Retinal pigment epithelial cell (primary cell): Measurements from ENCODE around the gene FTL.

Experiments used
- DNase-seq: peaks from one replicate; pipeline ENCODE4 v3.0.0-alpha.2; 2010; ENCODE audit warnings: low read depth
- H3K4me3 ChIP-seq: 2 replicates; pipeline ENCODE4 v1.5.1; 2011; ENCODE audit warnings: mild to moderate bottlenecking, low read length, control low read depth, moderate library complexity
- TF ChIP-seq, protein P1 (sequence below): conservative IDR thresholded peaks from 2 replicates; pipeline ENCODE4 v1.5.1; 2011; ENCODE audit warnings: low read depth, low read length, control low read depth, inconsistent platforms

FTL gene

DNA sequence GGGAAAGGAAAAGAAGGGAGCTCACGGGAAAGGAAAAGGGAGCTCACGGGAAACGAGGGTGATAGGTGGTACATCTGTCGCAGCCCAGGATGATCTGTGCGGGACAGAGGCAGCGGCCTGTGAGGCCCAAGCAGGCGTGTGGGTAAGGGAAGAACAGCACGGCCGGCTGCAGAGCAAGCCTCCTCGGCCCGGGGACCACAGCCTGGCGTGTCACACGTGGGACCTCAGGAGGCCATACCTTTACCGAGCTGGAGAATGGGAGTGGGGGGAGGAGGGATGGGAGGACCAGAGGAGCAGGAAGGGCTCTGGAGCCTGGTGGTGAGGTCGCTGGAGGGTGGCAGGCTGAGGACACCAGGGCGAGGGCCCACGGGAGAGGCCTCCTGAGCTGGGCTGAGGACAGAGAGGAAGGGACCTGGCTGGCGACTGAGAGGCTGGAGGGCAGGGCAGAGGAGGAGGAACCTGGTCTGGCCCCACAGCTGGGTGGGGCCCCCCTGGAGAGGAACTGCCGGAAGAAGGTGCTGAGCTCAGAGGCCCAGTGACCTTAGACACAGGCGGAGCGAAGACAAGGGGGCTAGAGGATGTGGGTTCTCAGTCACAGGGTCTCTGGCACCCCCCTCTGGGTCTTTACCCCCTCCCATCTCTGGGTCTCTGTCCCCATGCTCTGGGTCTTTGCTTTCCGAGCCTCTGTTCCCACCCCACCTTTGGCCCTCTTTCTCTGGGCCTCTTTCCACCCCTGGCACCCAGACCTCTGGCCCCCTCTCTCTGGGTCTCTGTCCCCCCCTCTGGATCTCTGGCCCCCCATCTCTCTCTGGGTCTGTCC is 2.9 kb upstream of the FTL start:
- no peak overlapping the region for H3K4me3 ChIP-seq
- no peak for DNase-seq
- TF ChIP-seq, protein P1, sequence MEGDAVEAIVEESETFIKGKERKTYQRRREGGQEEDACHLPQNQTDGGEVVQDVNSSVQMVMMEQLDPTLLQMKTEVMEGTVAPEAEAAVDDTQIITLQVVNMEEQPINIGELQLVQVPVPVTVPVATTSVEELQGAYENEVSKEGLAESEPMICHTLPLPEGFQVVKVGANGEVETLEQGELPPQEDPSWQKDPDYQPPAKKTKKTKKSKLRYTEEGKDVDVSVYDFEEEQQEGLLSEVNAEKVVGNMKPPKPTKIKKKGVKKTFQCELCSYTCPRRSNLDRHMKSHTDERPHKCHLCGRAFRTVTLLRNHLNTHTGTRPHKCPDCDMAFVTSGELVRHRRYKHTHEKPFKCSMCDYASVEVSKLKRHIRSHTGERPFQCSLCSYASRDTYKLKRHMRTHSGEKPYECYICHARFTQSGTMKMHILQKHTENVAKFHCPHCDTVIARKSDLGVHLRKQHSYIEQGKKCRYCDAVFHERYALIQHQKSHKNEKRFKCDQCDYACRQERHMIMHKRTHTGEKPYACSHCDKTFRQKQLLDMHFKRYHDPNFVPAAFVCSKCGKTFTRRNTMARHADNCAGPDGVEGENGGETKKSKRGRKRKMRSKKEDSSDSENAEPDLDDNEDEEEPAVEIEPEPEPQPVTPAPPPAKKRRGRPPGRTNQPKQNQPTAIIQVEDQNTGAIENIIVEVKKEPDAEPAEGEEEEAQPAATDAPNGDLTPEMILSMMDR, result no peak

DNA sequence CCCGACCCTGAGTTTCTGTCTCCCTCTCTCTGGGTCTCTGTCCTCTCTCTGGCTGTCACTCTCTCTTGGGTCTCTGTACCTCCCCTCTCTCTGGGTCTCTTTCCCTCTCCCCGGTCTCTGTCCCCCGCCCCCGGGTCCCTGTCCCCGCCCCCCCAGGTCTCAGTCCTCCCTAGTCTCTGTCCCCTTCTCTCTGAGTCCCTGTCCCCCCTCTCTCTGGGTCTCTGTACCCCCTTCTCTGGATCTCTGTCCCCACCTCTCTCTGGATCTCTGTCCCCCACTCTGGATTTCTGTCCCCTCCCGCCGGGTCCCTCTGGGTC is 2.3 kb upstream of the FTL start:
- DNase-seq, result no peak
- H3K4me3 ChIP-seq, result no peak overlapping the region
- TF ChIP-seq, protein P1, result no peak

DNA sequence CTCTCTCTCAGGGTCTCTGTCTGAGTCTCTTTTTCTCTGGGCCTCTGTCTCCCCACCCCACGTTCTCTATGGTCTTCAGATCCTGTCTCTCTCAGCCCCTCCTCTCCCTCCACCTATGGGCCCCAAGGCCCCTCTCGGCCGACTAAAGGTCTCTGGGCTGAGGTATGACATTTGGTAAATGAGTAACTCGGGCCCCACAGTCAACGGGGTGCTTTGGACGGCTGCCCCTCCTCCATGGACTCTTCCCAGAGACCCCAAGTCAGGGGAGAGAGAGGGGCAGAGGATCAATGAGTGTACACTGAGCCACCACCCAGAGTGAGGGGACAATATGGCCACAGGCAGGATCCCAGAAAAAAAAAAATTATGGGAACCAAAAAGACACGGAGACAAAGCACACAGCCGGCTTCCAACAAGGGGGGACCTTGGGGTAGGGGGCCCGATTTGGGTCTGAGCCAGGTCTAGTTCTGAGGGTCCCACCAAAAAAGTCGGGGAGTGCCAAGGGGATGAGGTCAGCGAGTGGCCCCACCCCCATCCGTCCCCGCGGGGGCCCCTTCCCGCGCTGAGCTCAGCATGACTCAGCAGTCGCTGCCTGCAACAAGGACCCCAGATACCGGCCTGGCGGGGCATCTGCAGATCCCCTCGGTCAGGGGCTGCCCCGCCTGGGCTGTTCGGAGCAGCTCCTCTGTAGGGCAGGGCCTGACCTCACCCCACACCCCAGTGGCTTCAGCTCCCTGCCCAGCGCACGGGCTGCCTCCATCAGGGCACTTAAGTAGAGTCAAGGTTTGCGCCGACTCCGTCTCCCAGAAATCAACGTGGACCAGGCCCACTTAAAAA is 1.5 kb upstream of the FTL start:
- peak overlapping the region; percentile 6 for H3K4me3 ChIP-seq
- no peak for DNase-seq
- TF ChIP-seq, protein P1, result no peak

DNA sequence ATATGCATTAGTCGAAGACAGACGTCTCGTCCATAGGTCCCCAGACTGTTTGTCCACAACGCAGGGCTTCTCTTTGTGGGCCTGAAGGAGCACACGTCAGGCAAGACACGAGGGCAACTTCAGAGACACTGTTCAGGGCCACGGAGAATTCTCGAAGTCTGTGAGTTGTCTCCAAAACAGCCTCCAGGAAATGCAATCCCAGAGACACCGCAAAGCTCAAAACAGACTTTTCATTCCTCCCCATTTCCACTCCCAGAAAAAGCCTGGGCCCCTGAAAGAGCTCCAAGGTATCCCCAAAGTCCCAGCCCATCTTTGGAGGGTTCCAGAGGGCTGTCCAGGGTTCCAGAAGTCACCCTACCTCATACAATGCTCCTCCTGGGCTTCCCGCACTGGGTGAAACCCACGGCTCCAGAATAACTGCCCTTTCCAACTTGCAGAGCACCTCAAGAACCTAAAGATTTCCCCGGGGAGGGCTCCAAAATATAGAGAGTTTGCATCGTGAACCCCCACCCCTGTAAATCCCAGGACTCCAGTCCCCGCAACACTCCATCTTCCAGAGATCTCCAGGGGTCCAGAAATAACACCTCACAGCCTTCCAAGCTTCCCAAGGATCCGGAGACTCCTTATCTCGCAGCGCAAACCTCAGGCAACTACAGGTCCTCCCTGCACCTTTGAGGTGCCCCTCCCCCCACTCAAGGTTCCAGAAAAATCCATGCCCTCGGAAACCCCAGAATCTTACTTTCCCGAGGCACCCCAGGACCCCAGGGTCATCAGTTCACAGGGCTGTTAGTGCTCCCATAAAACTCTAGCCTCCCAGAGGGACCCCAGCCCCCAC is 687 bp upstream of the FTL start:
- TF ChIP-seq, protein P1, result no peak
- no peak for DNase-seq
- H3K4me3 ChIP-seq, result peak overlapping the region; percentile 2

DNA sequence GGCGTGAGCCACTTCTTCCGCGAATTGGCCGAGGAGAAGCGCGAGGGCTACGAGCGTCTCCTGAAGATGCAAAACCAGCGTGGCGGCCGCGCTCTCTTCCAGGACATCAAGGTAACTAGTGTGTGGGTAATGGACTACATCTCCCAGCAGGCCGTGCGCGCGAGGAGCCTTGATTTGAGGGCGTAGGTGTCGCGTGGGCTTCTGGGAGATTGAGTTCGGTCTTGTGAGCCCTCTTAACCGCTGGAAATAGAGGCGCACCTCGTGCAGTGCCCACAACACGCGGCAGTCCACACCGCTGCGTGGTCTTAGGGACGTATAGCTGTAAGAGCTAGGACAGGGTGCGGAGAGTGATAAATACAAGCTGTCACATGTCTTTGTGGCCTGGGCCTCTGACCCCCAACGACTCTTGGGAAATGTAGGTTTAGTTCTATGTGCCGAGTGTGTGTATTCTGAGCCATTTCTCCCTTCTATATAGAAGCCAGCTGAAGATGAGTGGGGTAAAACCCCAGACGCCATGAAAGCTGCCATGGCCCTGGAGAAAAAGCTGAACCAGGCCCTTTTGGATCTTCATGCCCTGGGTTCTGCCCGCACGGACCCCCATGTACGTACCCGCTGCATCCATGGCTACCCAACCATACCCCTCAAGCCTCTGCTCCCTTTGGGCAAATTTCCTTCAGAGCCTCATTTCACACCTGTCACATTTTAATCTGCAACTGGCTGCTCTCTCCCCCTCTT is 864 bp downstream of the FTL start:
- peak; percentile 55 for DNase-seq
- TF ChIP-seq, protein P1, result no peak
- H3K4me3 ChIP-seq, result peak overlapping the region; percentile 88

DNA sequence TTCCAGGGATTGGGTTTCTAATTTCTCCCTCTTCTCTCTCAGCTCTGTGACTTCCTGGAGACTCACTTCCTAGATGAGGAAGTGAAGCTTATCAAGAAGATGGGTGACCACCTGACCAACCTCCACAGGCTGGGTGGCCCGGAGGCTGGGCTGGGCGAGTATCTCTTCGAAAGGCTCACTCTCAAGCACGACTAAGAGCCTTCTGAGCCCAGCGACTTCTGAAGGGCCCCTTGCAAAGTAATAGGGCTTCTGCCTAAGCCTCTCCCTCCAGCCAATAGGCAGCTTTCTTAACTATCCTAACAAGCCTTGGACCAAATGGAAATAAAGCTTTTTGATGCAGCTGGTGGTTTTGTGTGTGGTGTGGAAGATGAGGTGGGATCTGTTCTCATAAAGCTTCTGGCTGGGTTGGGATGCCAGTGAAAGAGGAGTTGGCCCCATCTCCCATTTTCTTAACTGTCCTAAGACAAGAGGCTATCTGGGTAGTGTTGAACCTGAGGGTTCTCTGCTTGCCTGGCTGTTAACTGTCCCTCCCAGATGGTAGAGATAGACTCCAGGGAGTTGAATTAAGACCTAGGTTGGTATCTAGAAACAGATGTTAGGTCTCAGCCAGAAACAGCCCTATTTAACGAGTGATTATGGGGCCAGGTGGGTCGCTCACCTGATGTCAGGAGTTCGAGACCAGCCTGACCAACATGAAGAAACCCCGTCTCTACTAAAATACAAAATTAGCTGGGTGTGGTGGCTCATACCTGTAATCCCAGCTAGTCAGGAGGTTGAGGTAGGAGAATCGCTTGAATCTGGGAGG is 1.6 kb downstream of the FTL start:
- TF ChIP-seq, protein P1, result no peak
- DNase-seq, result no peak
- H3K4me3 ChIP-seq, result peak overlapping the region; percentile 88
